Neural progenitor cell (in vitro differentiated cells): ENCODE data around the gene MRM3. TPM values are rescaled to one million over a fixed set of nuclear protein-coding genes. Genes with fewer than 3 reads are reported as not detected.
"Not testable (repeated sequence)": the region's sequence is repeated elsewhere in the genome, so short reads cannot be mapped to it uniquely, and the experiment has no call there.

Experiments
- DNase-seq: peaks from one replicate; pipeline ENCODE4 v3.0.0-alpha.2; 2016; ENCODE audit warnings: low spot score
- H2AFZ ChIP-seq: fragments of 200-600 bp; sonication (generic); replicated peaks from 2 replicates; pipeline ENCODE4 v1.6.1; 2016; ENCODE audit warnings: antibody characterized with exemption
- H3F3A ChIP-seq: fragments of 200-600 bp; sonication (generic); 2 replicates; pipeline ENCODE4 v1.6.1; 2016; ENCODE audit warnings: antibody characterized with exemption, low read depth
- H3K27ac ChIP-seq: fragments of 200-600 bp; sonication (generic); 2 replicates; pipeline ENCODE4 v1.5.1; 2016; ENCODE audit warnings: mild to moderate bottlenecking
- H3K27me3 ChIP-seq: fragments of 200-600 bp; sonication (generic); 2 replicates; pipeline ENCODE4 v1.6.1; 2016; ENCODE audit warnings: mild to moderate bottlenecking, moderate library complexity
- H3K36me3 ChIP-seq: fragments of 200-600 bp; sonication (generic); 2 replicates; pipeline ENCODE4 v1.5.1; 2016
- H3K4me1 ChIP-seq: fragments of 200-600 bp; sonication (generic); 2 replicates; pipeline ENCODE4 v1.6.1; 2016; ENCODE audit warnings: mixed run types
- H3K4me2 ChIP-seq: fragments of 200-600 bp; sonication (generic); 2 replicates; pipeline ENCODE4 v1.6.1; 2016
- H3K4me3 ChIP-seq: fragments of 200-600 bp; sonication (generic); 2 replicates; pipeline ENCODE4 v1.5.1; 2016
- H3K79me2 ChIP-seq: fragments of 200-600 bp; sonication (generic); 2 replicates; pipeline ENCODE4 v1.6.1; 2016; ENCODE audit warnings: low read depth
- H3K9ac ChIP-seq: fragments of 200-600 bp; sonication (generic); 2 replicates; pipeline ENCODE4 v1.6.1; 2016
- H3K9me3 ChIP-seq: fragments of 200-600 bp; sonication (generic); 2 replicates; pipeline ENCODE4 v1.5.1; 2016; ENCODE audit warnings: low read depth
- H4K20me1 ChIP-seq: fragments of 200-600 bp; sonication (generic); 2 replicates; pipeline ENCODE4 v1.6.1; 2016; ENCODE audit warnings: low read depth
- H3K27ac Mint-ChIP-seq: 3 replicates; pipeline ENCODE4 v1.8.0; 2021; ENCODE audit warnings: mixed read lengths
- H3K27me3 Mint-ChIP-seq: 2 replicates; pipeline ENCODE4 v1.8.0; 2022; ENCODE audit warnings: low read depth, mild to moderate bottlenecking, inconsistent platforms, moderate library complexity, mixed read lengths; ENCODE audit not compliant: insufficient read depth
- H3K36me3 Mint-ChIP-seq: 3 replicates; pipeline ENCODE4 v1.8.0; 2021; ENCODE audit warnings: mixed read lengths
- H3K4me1 Mint-ChIP-seq: 3 replicates; pipeline ENCODE4 v1.8.0; 2021; ENCODE audit warnings: mixed read lengths
- H3K4me3 Mint-ChIP-seq: 3 replicates; pipeline ENCODE4 v1.8.0; 2021; ENCODE audit warnings: mild to moderate bottlenecking, moderate library complexity, mixed read lengths
- H3K9me3 Mint-ChIP-seq: 3 replicates; pipeline ENCODE4 v1.8.0; 2020; ENCODE audit warnings: mixed read lengths
- CTCF ChIP-seq: fragments of 200-600 bp; sonication (generic); IDR thresholded peaks from 2 replicates; pipeline ENCODE4 v1.5.1; 2017; ENCODE audit warnings: antibody characterized with exemption, mild to moderate bottlenecking
- EZH2 ChIP-seq: fragments of 200-600 bp; sonication (generic); IDR thresholded peaks from 2 replicates; pipeline ENCODE4 v1.6.1; 2017; ENCODE audit warnings: antibody characterized with exemption, mild to moderate bottlenecking, moderate library complexity
- EZH2phosphoT487 ChIP-seq: fragments of 200-600 bp; sonication (generic); IDR thresholded peaks from 2 replicates; pipeline ENCODE4 v1.6.1; 2017; ENCODE audit warnings: antibody characterized with exemption
- total RNA-seq: library from RNA; depleted of rRNA; stranded (reverse); fragments of >200 nt; gene quantifications from 2 replicates; pipeline ENCODE4 v1.2.3, GENCODE V29; 2015; ENCODE audit warnings: low replicate concordance

The MRM3 gene
- total RNA-seq, 1 donor from 2014 or later, result 22.3 TPM

GRCh38 chr17:753418-753817, 28.7 kb upstream of the MRM3 start:
- Mint-ChIP-seq H3K27me3 (peaks cover 7% of the 10 kb centered on the region), H3K36me3 (peaks cover 39% of the 10 kb centered on the region), H3K9me3 (peaks cover 17% of the 10 kb centered on the region), H3K27ac (no peak overlapping the region), H3K4me3 (peak overlapping the region; percentile 77), H3K4me1 (peaks cover 30% of the 10 kb centered on the region)
- Histone ChIP-seq H3K4me1 (peaks cover 26% of the 10 kb centered on the region), H3K9ac (no peak overlapping the region), H3F3A (peaks cover 39% of the 10 kb centered on the region), H3K79me2 (peaks cover 34% of the 10 kb centered on the region), H2AFZ (no peak overlapping the region), H3K4me2 (no peak overlapping the region), H3K9me3 (no peaks in the 10 kb centered on the region), H3K27ac (no peak overlapping the region), H4K20me1 (peaks cover 8% of the 10 kb centered on the region), H3K27me3 (no peaks in the 10 kb centered on the region), H3K4me3 (no peak overlapping the region), H3K36me3 (no peaks in the 10 kb centered on the region)
- DNase-seq, result no peak
- TF ChIP-seq EZH2, result no peak
- TF ChIP-seq EZH2phosphoT487, result no peak
- TF ChIP-seq CTCF, result no peak

GRCh38 chr17:755319-755961, 26.7 kb upstream of the MRM3 start:
- not testable (repeated sequence) for H3K9me3 Mint-ChIP-seq, H3K36me3 ChIP-seq, H3K4me3 Mint-ChIP-seq, H3K27me3 ChIP-seq, H2AFZ ChIP-seq, H3K9ac ChIP-seq, H4K20me1 ChIP-seq, H3K27me3 Mint-ChIP-seq, DNase-seq, H3K9me3 ChIP-seq
- Histone ChIP-seq H3F3A (peaks cover 42% of the 10 kb centered on the region), H3K4me3 (peak overlapping the region; percentile 14), H3K4me2 (peak overlapping the region; percentile 47), H3K79me2 (peaks cover 15% of the 10 kb centered on the region), H3K27ac (peak overlapping the region; percentile 85), H3K4me1 (peaks cover 26% of the 10 kb centered on the region)
- H3K36me3 Mint-ChIP-seq, result peaks cover 35% of the 10 kb centered on the region
- peaks cover 24% of the 10 kb centered on the region for H3K4me1 Mint-ChIP-seq
- H3K27ac Mint-ChIP-seq, result peak overlapping the region; percentile 62

- H3K27ac Mint-ChIP-seq, result peak overlapping the region; percentile 62
- not testable (repeated sequence) for H2AFZ ChIP-seq, H4K20me1 ChIP-seq, H3K9me3 Mint-ChIP-seq, H3K9ac ChIP-seq, H3K79me2 ChIP-seq, H3K27me3 ChIP-seq, H3K4me3 Mint-ChIP-seq, H3K36me3 ChIP-seq, H3K9me3 ChIP-seq, H3K27me3 Mint-ChIP-seq
- H3K4me1 ChIP-seq, result peaks cover 19% of the 10 kb centered on the region
- DNase-seq, result peak; percentile 75
- H3K4me2 ChIP-seq, result peak overlapping the region; percentile 47
- H3F3A ChIP-seq, result peaks cover 42% of the 10 kb centered on the region
- H3K36me3 Mint-ChIP-seq, result peaks cover 32% of the 10 kb centered on the region
- H3K4me1 Mint-ChIP-seq, result peaks cover 20% of the 10 kb centered on the region
- peak overlapping the region; percentile 85 for H3K27ac ChIP-seq
- H3K4me3 ChIP-seq, result peak overlapping the region; percentile 14
Observed at GRCh38 chr17:756010-756567, 26.1 kb upstream of the MRM3 start.

GRCh38 chr17:759964-760363, 22.2 kb upstream of the MRM3 start:
- no peak overlapping the region for H3K27ac Mint-ChIP-seq
- peaks cover 3% of the 10 kb centered on the region for H3K27me3 Mint-ChIP-seq
- H3K36me3 Mint-ChIP-seq, result peaks cover 40% of the 10 kb centered on the region

More at GRCh38 chr17:759964-760363, 22.2 kb upstream of the MRM3 start:
- no peak overlapping the region for H2AFZ ChIP-seq
- no peak for DNase-seq
- H3K9me3 ChIP-seq, result no peaks in the 10 kb centered on the region
- no peak overlapping the region for H3K4me3 ChIP-seq
- no peak overlapping the region for H3K4me3 Mint-ChIP-seq
- peaks cover 9% of the 10 kb centered on the region for H3K36me3 ChIP-seq
- peaks cover 14% of the 10 kb centered on the region for H3K4me1 ChIP-seq
- H3K27me3 ChIP-seq, result no peaks in the 10 kb centered on the region
- no peak overlapping the region for H3K4me2 ChIP-seq
- TF ChIP-seq EZH2phosphoT487, result no peak
- TF ChIP-seq EZH2, result no peak
- TF ChIP-seq CTCF, result no peak
- no peaks in the 10 kb centered on the region for H3K9me3 Mint-ChIP-seq
- no peak overlapping the region for H3K9ac ChIP-seq
- peaks cover 26% of the 10 kb centered on the region for H3F3A ChIP-seq
- no peak overlapping the region for H3K27ac ChIP-seq
- H3K79me2 ChIP-seq, result no peaks in the 10 kb centered on the region
- peaks cover 9% of the 10 kb centered on the region for H3K4me1 Mint-ChIP-seq
- no peaks in the 10 kb centered on the region for H4K20me1 ChIP-seq
